Panc1 (cell line): Measurements from ENCODE around the gene CCND1. TPM values are rescaled to one million over a fixed set of nuclear protein-coding genes. Genes with fewer than 3 reads are reported as not detected.

Source experiments
- ATAC-seq: fragments of 200-7000 bp; cut with Tn5 transposase; 2 replicates; pipeline ENCODE4 v1.9.1; 2020; ENCODE audit warnings: mild to moderate bottlenecking, moderate library complexity
- BruUV-seq: library from RNA; stranded (reverse); fragments of 400-500 nt; replicated peaks from 2 replicates; lab custom pipeline; 2021; lab: Mats Ljungman, UMichigan
- CTCF ChIA-PET: fragments of 300-600 bp; sonication (Branson Sonifier 250); formaldehyde crosslinking; loops from one replicate; lab custom pipeline; 2022; ENCODE audit warnings: antibody characterized with exemption; lab: Charles Lee
- POLR2A ChIA-PET: fragments of 300-600 bp; sonication (Branson Sonifier 250); formaldehyde crosslinking; loops from one replicate; lab custom pipeline; 2022; ENCODE audit warnings: antibody characterized with exemption; lab: Charles Lee
- DNase-seq: peaks from one replicate; pipeline ENCODE4 v3.0.0-alpha.2; 2010; ENCODE audit warnings: low read depth, low spot score
- H3K27ac ChIP-seq: 2 replicates; pipeline ENCODE4 v1.5.1; 2011; ENCODE audit warnings: mild to moderate bottlenecking, low read length, inconsistent platforms
- H3K27me3 ChIP-seq: fragments of 200-500 bp; sonication (Bioruptor generic); 2 replicates; pipeline ENCODE4 v1.6.0; 2014; ENCODE audit warnings: low read length, inconsistent platforms; ENCODE audit not compliant: control insufficient read depth, insufficient read depth
- H3K36me3 ChIP-seq: fragments of 200-500 bp; sonication (Bioruptor generic); 2 replicates; pipeline ENCODE4 v1.5.1; 2014; ENCODE audit warnings: inconsistent platforms, mild to moderate bottlenecking, low read length, moderate library complexity; ENCODE audit not compliant: control insufficient read depth, insufficient read depth
- H3K4me1 ChIP-seq: 2 replicates; pipeline ENCODE4 v1.5.1; 2011; ENCODE audit warnings: inconsistent platforms, mild to moderate bottlenecking, low read length, moderate library complexity; ENCODE audit not compliant: control insufficient read depth, insufficient read depth
- H3K4me3 ChIP-seq, 2 experiments: 2 replicates each; pipeline ENCODE4 v1.5.1; 2011 to 2012; ENCODE audit warnings: low read depth in 2 of 2, low read length in 2 of 2, mild to moderate bottlenecking in 2 of 2, inconsistent platforms in 1 of 2, moderate library complexity in 1 of 2
- H3K9me3 ChIP-seq: fragments of 200-500 bp; sonication (Bioruptor generic); 2 replicates; pipeline ENCODE4 v1.5.1; 2014; ENCODE audit warnings: low read depth, mild to moderate bottlenecking, inconsistent platforms, low read length, moderate library complexity; ENCODE audit not compliant: control insufficient read depth, insufficient read depth
- CTCF ChIP-seq: fragments of 450-650 bp; IDR thresholded peaks from 2 replicates; pipeline ENCODE4 v1.5.1; 2017; ENCODE audit warnings: mild to moderate bottlenecking
- POLR2AphosphoS5 ChIP-seq: IDR thresholded peaks from 2 replicates; pipeline ENCODE4 v1.6.1; 2012; ENCODE audit warnings: mild to moderate bottlenecking, low read depth, low read length, moderate library complexity
- SIN3A ChIP-seq: IDR thresholded peaks from 2 replicates; pipeline ENCODE4 v1.6.1; 2012; ENCODE audit warnings: low read depth, mild to moderate bottlenecking, low read length, moderate library complexity, borderline replicate concordance; ENCODE audit not compliant: insufficient read depth
- TCF7L2 ChIP-seq: IDR thresholded peaks from 2 replicates; pipeline ENCODE4 v1.6.1; 2011; ENCODE audit warnings: mild to moderate bottlenecking, low read depth, low read length, inconsistent platforms
- in situ Hi-C: cut with HindIII; loops from 2 replicates; pipeline ENCODE4 v1.10.0; 2016; ENCODE audit warnings: low sequenced_read_pairs, low pct_unique_long_range_greater_than_20kb
- intact Hi-C: fragments of 100-400 bp; cut with micrococcal nuclease; formaldehyde crosslinking; loops from one replicate; pipeline ENCODE4 v1.10.0; 2022; ENCODE audit not compliant: unreplicated experiment
- total RNA-seq: library from RNA; stranded (reverse); gene quantifications from one replicate; pipeline ENCODE4 v1.2.1, GENCODE V29; 2021; ENCODE audit not compliant: unreplicated experiment
- TF ChIP-seq, protein P1 (sequence below), 2 experiments: IDR thresholded peaks; 2 replicates each; pipeline ENCODE4 v1.6.1; 2011 to 2012; ENCODE audit warnings: low read depth in 2 of 2, control low read depth in 1 of 2, low read length in 1 of 2, mild to moderate bottlenecking in 1 of 2, moderate library complexity in 1 of 2; ENCODE audit not compliant: insufficient read depth in 1 of 2

Gene CCND1
- total RNA-seq, 1 experiment from 2014 or later, result 259 TPM

DNA sequence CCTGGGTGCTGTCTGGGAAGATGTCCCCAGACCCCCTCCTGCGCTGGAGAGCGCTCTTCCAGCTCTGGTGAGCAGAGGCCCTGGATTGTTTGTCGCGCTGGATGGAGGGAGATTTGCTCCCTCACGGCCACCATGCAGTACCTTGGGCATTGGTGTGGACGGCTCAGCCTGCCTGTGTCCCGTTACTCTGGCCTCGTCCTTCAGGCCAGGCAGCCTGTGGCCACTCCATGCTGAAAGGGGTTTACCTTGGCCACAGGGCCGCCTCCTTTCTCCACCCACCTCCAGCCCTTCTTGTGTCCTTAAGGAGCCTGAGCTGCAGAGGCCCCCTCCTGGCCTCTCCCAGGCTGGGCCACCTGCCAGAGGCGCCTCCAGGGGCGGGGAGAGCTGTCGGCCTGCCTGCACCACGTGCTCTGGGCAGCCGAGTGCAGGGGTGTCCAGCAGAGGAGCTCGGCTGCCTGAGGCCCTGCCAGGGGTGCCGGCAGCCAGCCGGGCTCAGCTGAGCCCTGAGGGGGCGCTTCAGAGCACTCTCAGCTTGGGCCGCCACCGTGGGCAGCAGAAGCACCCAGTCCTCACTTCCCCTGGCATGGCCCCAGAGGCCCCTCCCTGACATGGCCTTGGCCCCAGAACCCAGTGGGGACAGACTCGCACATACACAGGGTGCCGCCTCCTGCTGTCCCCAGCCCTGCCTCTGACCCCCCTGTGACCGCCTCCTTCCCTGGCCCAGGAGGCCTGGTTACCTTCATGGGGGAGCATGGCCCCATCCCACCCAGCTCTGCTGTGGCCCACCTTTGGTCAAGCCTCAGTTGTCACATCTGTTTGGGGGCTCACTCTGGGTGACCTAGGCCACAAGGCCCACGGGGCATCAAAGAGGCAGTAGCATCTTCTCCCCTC, 3.4 kb downstream of the CCND1 start:
- peaks cover 17% of the 10 kb centered on the region; the same call in 1 of the 2 replicates for H3K36me3 ChIP-seq
- intact Hi-C loops, result loop anchor here (5.0 kb wide), 2 partner anchors 267 to 517 kb away; no protein-coding TSS in a partner anchor
- H3K4me1 ChIP-seq, result peaks cover 31% of the 10 kb centered on the region
- ChIA-PET POLR2A (no interaction called here), CTCF (interaction anchor here (0.7 kb wide), 2 partner anchors 26 to 543 kb away, joined by 3 to 4 read pairs; no protein-coding TSS in a partner anchor)
- BruUV-seq, result no TSS peak
- H3K27ac ChIP-seq, result peak overlapping the region; percentile 73
- ATAC-seq (0 out of 2 replicates have a peak, but pooled peaks have one; percentile 1), DNase-seq (no peak)
- peak overlapping the region; percentile 80 to 93 for H3K4me3 ChIP-seq
- in situ Hi-C loops, result no loop called here
- H3K9me3 ChIP-seq, result no peaks in the 10 kb centered on the region
- H3K27me3 ChIP-seq, result no peaks in the 10 kb centered on the region
- TF ChIP-seq, protein P1, sequence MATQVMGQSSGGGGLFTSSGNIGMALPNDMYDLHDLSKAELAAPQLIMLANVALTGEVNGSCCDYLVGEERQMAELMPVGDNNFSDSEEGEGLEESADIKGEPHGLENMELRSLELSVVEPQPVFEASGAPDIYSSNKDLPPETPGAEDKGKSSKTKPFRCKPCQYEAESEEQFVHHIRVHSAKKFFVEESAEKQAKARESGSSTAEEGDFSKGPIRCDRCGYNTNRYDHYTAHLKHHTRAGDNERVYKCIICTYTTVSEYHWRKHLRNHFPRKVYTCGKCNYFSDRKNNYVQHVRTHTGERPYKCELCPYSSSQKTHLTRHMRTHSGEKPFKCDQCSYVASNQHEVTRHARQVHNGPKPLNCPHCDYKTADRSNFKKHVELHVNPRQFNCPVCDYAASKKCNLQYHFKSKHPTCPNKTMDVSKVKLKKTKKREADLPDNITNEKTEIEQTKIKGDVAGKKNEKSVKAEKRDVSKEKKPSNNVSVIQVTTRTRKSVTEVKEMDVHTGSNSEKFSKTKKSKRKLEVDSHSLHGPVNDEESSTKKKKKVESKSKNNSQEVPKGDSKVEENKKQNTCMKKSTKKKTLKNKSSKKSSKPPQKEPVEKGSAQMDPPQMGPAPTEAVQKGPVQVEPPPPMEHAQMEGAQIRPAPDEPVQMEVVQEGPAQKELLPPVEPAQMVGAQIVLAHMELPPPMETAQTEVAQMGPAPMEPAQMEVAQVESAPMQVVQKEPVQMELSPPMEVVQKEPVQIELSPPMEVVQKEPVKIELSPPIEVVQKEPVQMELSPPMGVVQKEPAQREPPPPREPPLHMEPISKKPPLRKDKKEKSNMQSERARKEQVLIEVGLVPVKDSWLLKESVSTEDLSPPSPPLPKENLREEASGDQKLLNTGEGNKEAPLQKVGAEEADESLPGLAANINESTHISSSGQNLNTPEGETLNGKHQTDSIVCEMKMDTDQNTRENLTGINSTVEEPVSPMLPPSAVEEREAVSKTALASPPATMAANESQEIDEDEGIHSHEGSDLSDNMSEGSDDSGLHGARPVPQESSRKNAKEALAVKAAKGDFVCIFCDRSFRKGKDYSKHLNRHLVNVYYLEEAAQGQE (IDR thresholded peaks at IDR 0.05; ENCODE audit: insufficient read depth in 1 of 2, low read depth in 2 of 2, low read length in 1 of 2), result no peak
- TF ChIP-seq POLR2AphosphoS5, result no peak
- TF ChIP-seq TCF7L2, result no peak
- TF ChIP-seq SIN3A, result no peak
- TF ChIP-seq CTCF, result no peak; the same call in 1 of the 2 replicates

DNA sequence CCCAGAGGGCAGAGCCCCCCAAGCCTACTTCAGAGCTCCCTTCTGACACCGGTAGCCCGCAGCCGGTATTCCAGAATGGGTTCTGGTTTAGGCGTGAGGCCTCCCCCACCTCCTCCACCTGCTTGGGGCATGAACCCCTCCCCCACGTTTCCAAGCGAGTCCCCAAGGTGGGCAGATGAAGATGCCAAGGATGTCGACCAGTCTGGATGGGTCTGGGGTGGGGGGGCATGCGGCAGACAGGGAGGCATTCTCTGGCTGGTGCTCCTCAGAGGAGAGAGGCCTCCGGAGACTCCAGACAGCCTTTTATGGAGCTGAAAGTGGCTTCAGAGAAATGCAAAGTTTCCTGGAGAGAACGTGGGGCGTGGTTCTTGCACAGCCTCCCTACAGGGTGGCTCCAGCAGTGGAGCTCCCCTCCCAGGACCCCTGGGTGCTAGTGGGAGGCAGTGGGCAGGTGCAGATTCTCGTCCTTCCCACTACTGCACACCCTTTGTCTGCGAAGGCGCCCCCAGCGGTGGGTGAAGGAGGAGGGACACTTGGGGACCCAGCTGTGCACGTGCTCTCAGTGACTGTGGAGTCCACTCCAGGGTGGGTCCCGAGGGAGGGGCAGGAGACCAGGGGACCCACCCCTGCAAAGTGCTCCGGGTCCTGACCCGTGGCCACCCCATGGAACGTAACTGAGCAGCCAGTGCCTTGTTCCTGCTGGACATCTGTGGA, 4.2 kb downstream of the CCND1 start:
- TF ChIP-seq, protein P1 (IDR thresholded peaks at IDR 0.05; ENCODE audit: insufficient read depth in 1 of 2, low read depth in 2 of 2, low read length in 1 of 2), result no peak
- TF ChIP-seq CTCF (no peak), SIN3A (no peak), TCF7L2 (no peak), POLR2AphosphoS5 (no peak; the same call in 1 of the 2 replicates)
- no peaks in the 10 kb centered on the region for H3K27me3 ChIP-seq
- ChIA-PET POLR2A (no interaction called here), CTCF (interaction anchor here (0.6 to 0.7 kb wide), 2 partner anchors 25 to 196 kb away, joined by 3 to 4 read pairs; no protein-coding TSS in a partner anchor)
- no TSS peak for BruUV-seq
- intact Hi-C loops, result loop anchor here (5.0 kb wide), 2 partner anchors 268 to 518 kb away; no protein-coding TSS in a partner anchor
- in situ Hi-C loops, result no loop called here
- no peak overlapping the region; a peak in 1 of 4 replicates for H3K4me3 ChIP-seq
- no peak for DNase-seq
- peaks cover 29% of the 10 kb centered on the region for H3K4me1 ChIP-seq
- no peak for ATAC-seq
- no peaks in the 10 kb centered on the region for H3K9me3 ChIP-seq
- H3K36me3 ChIP-seq, result peaks cover 18% of the 10 kb centered on the region; the same call in 1 of the 2 replicates
- peak overlapping the region; percentile 73 for H3K27ac ChIP-seq
